HL-60 (cell line): ENCODE measurements around the gene RCBTB1.

Source experiments
- DNase-seq, 2 experiments: peaks; one replicate each; pipeline ENCODE4 v3.0.0-alpha.2; 2010 to 2020; ENCODE audit warnings: low read depth in 1 of 2, low spot score in 1 of 2
- H3K27ac ChIP-seq: fragments of 250-450 bp; sonication (Bioruptor Pico); replicated peaks from 2 replicates; pipeline ENCODE4 v1.5.1; 2020; ENCODE audit warnings: mild to moderate bottlenecking, moderate library complexity
- H3K27me3 ChIP-seq: fragments of 250-450 bp; sonication (Bioruptor Pico); 2 replicates; pipeline ENCODE4 v1.5.1; 2021; ENCODE audit warnings: mild to moderate bottlenecking, moderate library complexity; ENCODE audit not compliant: insufficient read depth, poor library complexity, severe bottlenecking
- H3K4me3 ChIP-seq: replicated peaks from 2 replicates; pipeline ENCODE4 v1.5.1; 2011; ENCODE audit warnings: mild to moderate bottlenecking, control low read depth, low read length; ENCODE audit not compliant: insufficient read depth
- CTCF ChIP-seq: IDR thresholded peaks from one replicate; pipeline ENCODE4 v1.5.1; 2011; ENCODE audit warnings: low read length, control low read depth, inconsistent platforms; ENCODE audit not compliant: insufficient read depth
- GABPA ChIP-seq: IDR thresholded peaks from 2 replicates; pipeline ENCODE4 v1.6.1; 2012; ENCODE audit warnings: low read depth
- POLR2AphosphoS5 ChIP-seq: IDR thresholded peaks from 2 replicates; pipeline ENCODE4 v1.6.1; 2012; ENCODE audit warnings: low read depth
- REST ChIP-seq: IDR thresholded peaks from 2 replicates; pipeline ENCODE4 v1.6.1; 2012; ENCODE audit warnings: low read depth; ENCODE audit not compliant: insufficient replicate concordance
- SPI1 ChIP-seq: IDR thresholded peaks from 2 replicates; pipeline ENCODE4 v1.6.1; 2012; ENCODE audit warnings: low read depth, mild to moderate bottlenecking, borderline replicate concordance

Gene RCBTB1

GRCh38 chr13:49630580-49630979, 45.2 kb upstream of the RCBTB1 start:
- no peak overlapping the region for H3K4me3 ChIP-seq
- no peak for DNase-seq
- no peaks in the 10 kb centered on the region for H3K27me3 ChIP-seq
- TF ChIP-seq CTCF = no peak
- TF ChIP-seq POLR2AphosphoS5 = no peak
- no peak overlapping the region for H3K27ac ChIP-seq

GRCh38 chr13:49629947-49630346, 44.6 kb upstream of the RCBTB1 start:
- Histone ChIP-seq H3K4me3 (no peak overlapping the region), H3K27ac (no peak overlapping the region), H3K27me3 (no peaks in the 10 kb centered on the region)
- TF ChIP-seq SPI1 = no peak
- no peak for TF ChIP-seq POLR2AphosphoS5
- no peak for TF ChIP-seq GABPA
- TF ChIP-seq REST = no peak
- TF ChIP-seq CTCF = no peak
- no peak for DNase-seq

GRCh38 chr13:49629196-49629938, 44.0 kb upstream of the RCBTB1 start:
- no peak for TF ChIP-seq REST
- H3K4me3 ChIP-seq = peak overlapping the region; percentile 48
- peak overlapping the region; percentile 89 for H3K27ac ChIP-seq
- DNase-seq = no peak
- H3K27me3 ChIP-seq = no peaks in the 10 kb centered on the region

GRCh38 chr13:49627831-49628652, 42.7 kb upstream of the RCBTB1 start, which contains the start of gene ARL11:
Gene ARL11 (plus strand): TSS chr13:49628507. CDS start chr13:49630448, 1,941 bp downstream.
- TF ChIP-seq GABPA = no peak
- peak; percentile 84 for TF ChIP-seq SPI1
- TF ChIP-seq REST = peak; percentile 70
- peak; percentile 98 for TF ChIP-seq POLR2AphosphoS5
- peak within 1 kb of the TSS; percentile 48 for H3K4me3 ChIP-seq
- peak; percentile 81 to 98 for DNase-seq
- peak within 1 kb of the TSS; percentile 89 for H3K27ac ChIP-seq
- no peaks in the 10 kb centered on the region for H3K27me3 ChIP-seq
